OCI-LY3 (cell line): Measurements from ENCODE around the gene UBE2D3.

Experiments
- EZH2phosphoT487 ChIP-seq: fragments of 200-600 bp; shearing (Covaris generic); IDR thresholded peaks from 2 replicates; pipeline ENCODE4 v1.6.1; 2018; ENCODE audit warnings: antibody characterized with exemption, mixed run types, low read depth
- TF ChIP-seq, protein P1 (sequence below): fragments of 200-600, 300-600 bp; sonication (generic); IDR thresholded peaks from 2 replicates; pipeline ENCODE4 v1.5.1; 2014; ENCODE audit warnings: antibody characterized with exemption, low read length, low read depth

DNA sequence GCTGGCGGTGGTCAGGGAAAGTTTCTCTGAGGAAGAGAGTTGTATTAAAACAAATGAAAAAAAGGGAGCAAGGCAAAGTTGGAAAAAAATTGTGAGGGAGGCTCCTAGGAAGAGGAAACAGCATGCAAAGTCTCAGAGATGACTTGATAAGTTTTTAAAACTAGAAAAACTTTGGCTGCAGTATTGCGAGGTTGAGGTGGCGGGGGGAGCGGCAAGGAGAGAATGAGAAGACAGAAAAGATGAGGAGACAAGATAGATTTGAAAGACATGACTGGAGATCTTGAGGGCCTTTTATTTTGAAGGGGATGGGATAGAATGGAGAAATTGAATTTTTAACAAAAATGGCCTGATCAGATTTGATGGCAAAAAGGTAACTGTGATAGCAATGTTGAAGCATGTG, 4.8 kb upstream of the UBE2D3 start:
- TF ChIP-seq, protein P1, sequence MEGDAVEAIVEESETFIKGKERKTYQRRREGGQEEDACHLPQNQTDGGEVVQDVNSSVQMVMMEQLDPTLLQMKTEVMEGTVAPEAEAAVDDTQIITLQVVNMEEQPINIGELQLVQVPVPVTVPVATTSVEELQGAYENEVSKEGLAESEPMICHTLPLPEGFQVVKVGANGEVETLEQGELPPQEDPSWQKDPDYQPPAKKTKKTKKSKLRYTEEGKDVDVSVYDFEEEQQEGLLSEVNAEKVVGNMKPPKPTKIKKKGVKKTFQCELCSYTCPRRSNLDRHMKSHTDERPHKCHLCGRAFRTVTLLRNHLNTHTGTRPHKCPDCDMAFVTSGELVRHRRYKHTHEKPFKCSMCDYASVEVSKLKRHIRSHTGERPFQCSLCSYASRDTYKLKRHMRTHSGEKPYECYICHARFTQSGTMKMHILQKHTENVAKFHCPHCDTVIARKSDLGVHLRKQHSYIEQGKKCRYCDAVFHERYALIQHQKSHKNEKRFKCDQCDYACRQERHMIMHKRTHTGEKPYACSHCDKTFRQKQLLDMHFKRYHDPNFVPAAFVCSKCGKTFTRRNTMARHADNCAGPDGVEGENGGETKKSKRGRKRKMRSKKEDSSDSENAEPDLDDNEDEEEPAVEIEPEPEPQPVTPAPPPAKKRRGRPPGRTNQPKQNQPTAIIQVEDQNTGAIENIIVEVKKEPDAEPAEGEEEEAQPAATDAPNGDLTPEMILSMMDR: no peak
- no peak for TF ChIP-seq EZH2phosphoT487
